H9 (cell line): Measurements from ENCODE around the gene GPX2. TPM values are rescaled to one million over a fixed set of nuclear protein-coding genes. Genes with fewer than 3 reads are reported as not detected.

Experiments
- DNase-seq: peaks from one replicate; pipeline ENCODE4 v3.0.0-alpha.2; 2017
- H2AFZ ChIP-seq: one replicate; pipeline ENCODE4 v1.6.1; 2013; ENCODE audit warnings: mild to moderate bottlenecking, low read length, control low read depth, moderate library complexity
- H2AK5ac ChIP-seq: 2 replicates; pipeline ENCODE4 v1.6.1; 2013; ENCODE audit warnings: low read length, control low read depth, mixed read lengths; ENCODE audit not compliant: insufficient read length
- H2BK120ac ChIP-seq: one replicate; pipeline ENCODE4 v1.6.1; 2013; ENCODE audit warnings: low read depth, mild to moderate bottlenecking, low read length, control low read depth, inconsistent platforms; ENCODE audit not compliant: poor library complexity, severe bottlenecking
- H2BK12ac ChIP-seq: 2 replicates; pipeline ENCODE4 v1.6.1; 2013; ENCODE audit warnings: low read length, control low read depth, mixed read lengths, low read depth; ENCODE audit not compliant: insufficient read length
- H2BK15ac ChIP-seq: 2 replicates; pipeline ENCODE4 v1.6.1; 2013; ENCODE audit warnings: low read depth, low read length, control low read depth
- H2BK20ac ChIP-seq: one replicate; pipeline ENCODE4 v1.6.1; 2013; ENCODE audit warnings: low read depth, mild to moderate bottlenecking, low read length, control low read depth, inconsistent platforms; ENCODE audit not compliant: poor library complexity, severe bottlenecking
- H2BK5ac ChIP-seq: 2 replicates; pipeline ENCODE4 v1.6.1; 2013; ENCODE audit warnings: low read length, control low read depth, mixed read lengths; ENCODE audit not compliant: insufficient read length
- H3K14ac ChIP-seq: 2 replicates; pipeline ENCODE4 v1.6.1; 2013; ENCODE audit warnings: low read length, control low read depth; ENCODE audit not compliant: insufficient read depth
- H3K18ac ChIP-seq: 2 replicates; pipeline ENCODE4 v1.6.1; 2013; ENCODE audit warnings: low read depth, mild to moderate bottlenecking, mixed read lengths, low read length, control low read depth; ENCODE audit not compliant: insufficient read length
- H3K23ac ChIP-seq: 2 replicates; pipeline ENCODE4 v1.6.1; 2013; ENCODE audit warnings: low read length, control low read depth, mixed read lengths, low read depth; ENCODE audit not compliant: insufficient read length
- H3K23me2 ChIP-seq: 2 replicates; pipeline ENCODE4 v1.6.1; 2013; ENCODE audit warnings: low read depth, mild to moderate bottlenecking, mixed read lengths, low read length, control low read depth; ENCODE audit not compliant: insufficient read length, poor library complexity, severe bottlenecking
- H3K27ac ChIP-seq: 2 replicates; pipeline ENCODE4 v1.5.1; 2013; ENCODE audit warnings: low read length, control low read depth, mixed read lengths, low read depth; ENCODE audit not compliant: insufficient read length
- H3K27me3 ChIP-seq: 2 replicates; pipeline ENCODE4 v1.6.1; 2013; ENCODE audit warnings: low read length, control low read depth, inconsistent platforms; ENCODE audit not compliant: insufficient read depth
- H3K4ac ChIP-seq: 2 replicates; pipeline ENCODE4 v1.6.1; 2013; ENCODE audit warnings: low read depth, mild to moderate bottlenecking, control low read depth, inconsistent platforms, low read length, moderate library complexity
- H3K4me1 ChIP-seq: 2 replicates; pipeline ENCODE4 v1.6.1; 2013; ENCODE audit warnings: low read length, control low read depth, inconsistent platforms; ENCODE audit not compliant: insufficient read depth
- H3K4me2 ChIP-seq: 2 replicates; pipeline ENCODE4 v1.6.1; 2013; ENCODE audit warnings: low read length, control low read depth, mixed read lengths; ENCODE audit not compliant: insufficient read length, insufficient read depth
- H3K56ac ChIP-seq: 2 replicates; pipeline ENCODE4 v1.6.1; 2013; ENCODE audit warnings: low read depth, mild to moderate bottlenecking, mixed read lengths, low read length, control low read depth; ENCODE audit not compliant: insufficient read length
- H3K79me1 ChIP-seq: 2 replicates; pipeline ENCODE4 v1.6.1; 2013; ENCODE audit warnings: low read depth, mild to moderate bottlenecking, moderate library complexity, low read length, control low read depth, inconsistent platforms; ENCODE audit not compliant: insufficient read depth, poor library complexity, severe bottlenecking
- H3K79me2 ChIP-seq: 2 replicates; pipeline ENCODE4 v1.6.1; 2013; ENCODE audit warnings: low read length, control low read depth, inconsistent platforms; ENCODE audit not compliant: insufficient read depth
- H3K9ac ChIP-seq: 2 replicates; pipeline ENCODE4 v1.6.1; 2013; ENCODE audit warnings: low read length, control low read depth, mixed read lengths; ENCODE audit not compliant: insufficient read length; ENCODE audit errors: extremely low read depth
- H3K9me3 ChIP-seq: one replicate; pipeline ENCODE4 v1.6.1; 2013; ENCODE audit warnings: low read depth, low read length, inconsistent platforms; ENCODE audit not compliant: control insufficient read depth
- H3T11ph ChIP-seq: one replicate; pipeline ENCODE4 v1.6.1; 2013; ENCODE audit warnings: mild to moderate bottlenecking, low read length, control low read depth, inconsistent platforms
- H4K20me1 ChIP-seq: one replicate; pipeline ENCODE4 v1.6.1; 2013; ENCODE audit not compliant: control insufficient read depth, insufficient read length, insufficient read depth
- H4K5ac ChIP-seq: 2 replicates; pipeline ENCODE4 v1.6.1; 2013; ENCODE audit warnings: low read depth, mild to moderate bottlenecking, mixed read lengths, low read length, control low read depth; ENCODE audit not compliant: insufficient read length
- H4K8ac ChIP-seq: replicated peaks from 2 replicates; pipeline ENCODE4 v1.6.1; 2013; ENCODE audit warnings: low read length, control low read depth, mixed read lengths, low read depth; ENCODE audit not compliant: insufficient read length
- H4K91ac ChIP-seq: 2 replicates; pipeline ENCODE4 v1.6.1; 2013; ENCODE audit warnings: low read depth, mild to moderate bottlenecking, moderate library complexity, mixed read lengths, low read length, control low read depth; ENCODE audit not compliant: insufficient read length
- H3K27ac Mint-ChIP-seq, 3 experiments: 2 replicates in 2 of 3; 3 replicates in 1 of 3; pipeline ENCODE4 v1.8.0; 2020 to 2021; ENCODE audit warnings: mixed read lengths in 3 of 3, mild to moderate bottlenecking in 1 of 3, moderate library complexity in 1 of 3
- H3K27me3 Mint-ChIP-seq: 2 replicates; pipeline ENCODE4 v1.8.0; 2021; ENCODE audit warnings: low read depth, mild to moderate bottlenecking, moderate library complexity, mixed read lengths
- H3K36me3 Mint-ChIP-seq, 3 experiments: 2 replicates in 2 of 3; 3 replicates in 1 of 3; pipeline ENCODE4 v1.8.0; 2020 to 2021; ENCODE audit warnings: low read depth in 3 of 3, mixed read lengths in 3 of 3; ENCODE audit not compliant: insufficient read depth in 1 of 3
- H3K4me1 Mint-ChIP-seq, 2 experiments: 2 replicates each; pipeline ENCODE4 v1.8.0; 2020; ENCODE audit warnings: mixed read lengths in 2 of 2
- H3K4me3 Mint-ChIP-seq, 2 experiments: 2 replicates in 1 of 2; 3 replicates in 1 of 2; pipeline ENCODE4 v1.8.0; 2020 to 2021; ENCODE audit warnings: mild to moderate bottlenecking in 2 of 2, mixed read lengths in 2 of 2, moderate library complexity in 1 of 2
- H3K9me3 Mint-ChIP-seq, 2 experiments: 2 replicates in 1 of 2; 3 replicates in 1 of 2; pipeline ENCODE4 v1.8.0; 2020; ENCODE audit warnings: mild to moderate bottlenecking in 2 of 2, mixed read lengths in 2 of 2, moderate library complexity in 1 of 2
- CTCF ChIP-seq: fragments of 200-600 bp; sonication (generic); conservative IDR thresholded peaks from 3 replicates; pipeline ENCODE4 v1.8.0; 2021; ENCODE audit warnings: antibody characterized with exemption, mild to moderate bottlenecking
- WGBS: extraction: QIAGEN DNeasy Blood & Tissue Kit; methylation state at CpG from one replicate; pipeline ENCODE4 v1.1.7; 2013; ENCODE audit warnings: missing lambda C conversion rate, low lambda C conversion rate, mixed read lengths; ENCODE audit not compliant: insufficient read length; ENCODE audit errors: extremely low coverage; 5-methylcytosine and 5-hydroxymethylcytosine counted together
- total RNA-seq: library from RNA; stranded (reverse); gene quantifications from 2 replicates; pipeline ENCODE4 v1.2.1, GENCODE V29; 2021

GPX2 gene
- total RNA-seq, 1 experiment from 2014 or later: 0.79 TPM

GRCh38 chr14:64963611-64964010 lies 21.1 kb upstream of the GPX2 start:
- Histone ChIP-seq H3T11ph (no peak overlapping the region), H4K91ac (no peak overlapping the region), H4K20me1 (no peaks in the 10 kb centered on the region), H2AK5ac (no peak overlapping the region), H3K18ac (no peak overlapping the region), H3K23me2 (no peaks in the 10 kb centered on the region), H2BK120ac (no peak overlapping the region), H4K8ac (no peak overlapping the region), H2BK20ac (no peak overlapping the region), H3K79me1 (no peaks in the 10 kb centered on the region), H3K4ac (no peak overlapping the region), H3K4me1 (peaks cover 9% of the 10 kb centered on the region; the same call in 1 of the 2 replicates), H3K14ac (no peak overlapping the region), H3K9me3 (no peaks in the 10 kb centered on the region), H2BK5ac (no peak overlapping the region), H3K27me3 (no peaks in the 10 kb centered on the region), H3K9ac (no peak overlapping the region), H3K4me2 (no peak overlapping the region), H2BK15ac (no peak overlapping the region), H2BK12ac (no peak overlapping the region), H3K27ac (no peak overlapping the region), H4K5ac (no peak overlapping the region), H3K79me2 (no peaks in the 10 kb centered on the region; the same call in 1 of the 2 replicates), H3K23ac (no peak overlapping the region), H2AFZ (no peak overlapping the region), H3K56ac (no peak overlapping the region)
- no peak for DNase-seq
- no peak overlapping the region; a peak in 1 of 7 replicates for H3K27ac Mint-ChIP-seq
- no CpG with 5 or more reads among the region's 1 CpG for WGBS
- H3K9me3 Mint-ChIP-seq: no peaks in the 10 kb centered on the region
- peak; percentile 34; the same call in 2 of the 3 replicates for TF ChIP-seq CTCF
- no peak overlapping the region for H3K4me3 Mint-ChIP-seq
- peaks cover 19 to 25% (median 24%) of the 10 kb centered on the region in 3 experiments; a peak in 6 of 7 replicates for H3K36me3 Mint-ChIP-seq
- H3K27me3 Mint-ChIP-seq: no peaks in the 10 kb centered on the region
- peaks cover 35 to 36% of the 10 kb centered on the region in 2 experiments for H3K4me1 Mint-ChIP-seq
